Activated B cell treated with CpG ODN at 0.5 μM for 24 hours (primary cell): ENCODE data around the gene TPT1. TPM values are rescaled to one million over a fixed set of nuclear protein-coding genes. Genes with fewer than 3 reads are reported as not detected.

Experiments
- ATAC-seq: fragments of 200-7000 bp; cut with Tn5 transposase; one replicate; pipeline ENCODE4 v1.10.0; 2021; ENCODE audit warnings: low read depth, mild to moderate bottlenecking, moderate library complexity
- CTCF ChIA-PET: fragments of 350-600 bp; sonication (Branson Sonifier 250); formaldehyde crosslinking; loops from one replicate; lab custom pipeline; 2021; ENCODE audit warnings: antibody characterized with exemption; lab: Charles Lee
- POLR2A ChIA-PET: fragments of 350-600 bp; sonication (Branson Sonifier 250); formaldehyde crosslinking; loops from one replicate; lab custom pipeline; 2021; ENCODE audit warnings: antibody characterized with exemption; lab: Charles Lee
- DNase-seq: peaks from one replicate; pipeline ENCODE4 v3.0.0; 2022
- H3K27ac Mint-ChIP-seq: one replicate; pipeline ENCODE4 v1.8.0; 2020; ENCODE audit warnings: mixed read lengths
- H3K27me3 Mint-ChIP-seq: one replicate; pipeline ENCODE4 v1.8.0; 2021; ENCODE audit warnings: mixed read lengths
- H3K36me3 Mint-ChIP-seq: one replicate; pipeline ENCODE4 v1.8.0; 2021; ENCODE audit warnings: low read depth, mixed read lengths
- H3K4me1 Mint-ChIP-seq: one replicate; pipeline ENCODE4 v1.8.0; 2021; ENCODE audit warnings: mixed read lengths
- H3K4me3 Mint-ChIP-seq: one replicate; pipeline ENCODE4 v1.8.0; 2020; ENCODE audit warnings: mild to moderate bottlenecking, mixed read lengths
- H3K9me3 Mint-ChIP-seq: one replicate; pipeline ENCODE4 v1.8.0; 2020; ENCODE audit warnings: mixed read lengths
- intact Hi-C: fragments of 100-400 bp; cut with micrococcal nuclease; formaldehyde crosslinking; loops from one replicate; pipeline ENCODE4 v1.15.1; 2024
- total RNA-seq: library from RNA; stranded (reverse); gene quantifications from 2 replicates; pipeline ENCODE4 v1.2.3, GENCODE V29; 2022
- TF ChIP-seq, protein P1 (sequence below): fragments of 200-600 bp; IDR thresholded peaks from one replicate; pipeline ENCODE4 v1.8.0; 2022; ENCODE audit warnings: antibody characterized with exemption, mild to moderate bottlenecking

TPT1 gene
- total RNA-seq, 1 donor from 2014 or later: 3,880 TPM

DNA sequence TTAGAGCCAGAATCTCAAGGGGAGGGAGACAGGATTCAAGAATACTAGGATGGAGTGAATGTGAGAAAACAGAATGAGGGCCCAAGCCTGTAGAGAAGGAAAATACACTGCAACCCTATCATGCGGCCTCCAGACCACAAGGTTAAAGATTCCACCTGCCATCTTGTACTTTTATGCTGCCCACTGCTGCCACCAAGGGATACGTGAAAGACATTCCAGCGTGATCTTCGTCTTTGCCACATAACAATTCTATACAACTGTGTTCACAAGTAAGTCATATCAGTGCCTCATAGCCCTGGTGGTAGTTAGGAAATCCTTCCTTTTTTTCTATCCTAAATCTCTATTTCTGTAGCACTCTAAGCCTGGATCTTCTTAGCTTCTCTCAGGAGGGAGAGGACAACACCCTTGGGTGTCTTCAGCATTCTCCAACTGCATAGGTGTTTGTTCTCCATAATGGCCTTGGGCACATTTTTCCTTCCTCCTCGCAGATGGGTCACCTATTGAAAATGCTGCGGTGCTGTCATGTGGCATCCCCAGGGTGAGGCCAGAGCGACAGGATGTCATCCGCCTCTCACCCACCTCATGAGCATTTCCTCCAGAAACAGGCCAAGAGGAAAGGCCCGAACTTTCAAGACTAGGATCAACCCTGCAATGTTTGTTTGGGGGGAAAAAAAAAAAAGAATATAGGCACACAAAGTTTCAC is 13.6 kb downstream of the TPT1 start:
- Mint-ChIP-seq H3K4me3 (no peak overlapping the region), H3K27ac (no peak overlapping the region), H3K9me3 (no peaks in the 10 kb centered on the region), H3K36me3 (no peaks in the 10 kb centered on the region), H3K4me1 (peaks cover 37% of the 10 kb centered on the region), H3K27me3 (no peaks in the 10 kb centered on the region)
- ATAC-seq: no peak
- TF ChIP-seq, protein P1, sequence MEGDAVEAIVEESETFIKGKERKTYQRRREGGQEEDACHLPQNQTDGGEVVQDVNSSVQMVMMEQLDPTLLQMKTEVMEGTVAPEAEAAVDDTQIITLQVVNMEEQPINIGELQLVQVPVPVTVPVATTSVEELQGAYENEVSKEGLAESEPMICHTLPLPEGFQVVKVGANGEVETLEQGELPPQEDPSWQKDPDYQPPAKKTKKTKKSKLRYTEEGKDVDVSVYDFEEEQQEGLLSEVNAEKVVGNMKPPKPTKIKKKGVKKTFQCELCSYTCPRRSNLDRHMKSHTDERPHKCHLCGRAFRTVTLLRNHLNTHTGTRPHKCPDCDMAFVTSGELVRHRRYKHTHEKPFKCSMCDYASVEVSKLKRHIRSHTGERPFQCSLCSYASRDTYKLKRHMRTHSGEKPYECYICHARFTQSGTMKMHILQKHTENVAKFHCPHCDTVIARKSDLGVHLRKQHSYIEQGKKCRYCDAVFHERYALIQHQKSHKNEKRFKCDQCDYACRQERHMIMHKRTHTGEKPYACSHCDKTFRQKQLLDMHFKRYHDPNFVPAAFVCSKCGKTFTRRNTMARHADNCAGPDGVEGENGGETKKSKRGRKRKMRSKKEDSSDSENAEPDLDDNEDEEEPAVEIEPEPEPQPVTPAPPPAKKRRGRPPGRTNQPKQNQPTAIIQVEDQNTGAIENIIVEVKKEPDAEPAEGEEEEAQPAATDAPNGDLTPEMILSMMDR: no peak
- intact Hi-C loops: no loop called here
- POLR2A ChIA-PET: interaction anchor here (0.9 kb wide), 1 partner anchor 281 kb away, joined by 4 read pairs; no protein-coding TSS in a partner anchor
- CTCF ChIA-PET: no interaction called here
- no peak for DNase-seq

DNA sequence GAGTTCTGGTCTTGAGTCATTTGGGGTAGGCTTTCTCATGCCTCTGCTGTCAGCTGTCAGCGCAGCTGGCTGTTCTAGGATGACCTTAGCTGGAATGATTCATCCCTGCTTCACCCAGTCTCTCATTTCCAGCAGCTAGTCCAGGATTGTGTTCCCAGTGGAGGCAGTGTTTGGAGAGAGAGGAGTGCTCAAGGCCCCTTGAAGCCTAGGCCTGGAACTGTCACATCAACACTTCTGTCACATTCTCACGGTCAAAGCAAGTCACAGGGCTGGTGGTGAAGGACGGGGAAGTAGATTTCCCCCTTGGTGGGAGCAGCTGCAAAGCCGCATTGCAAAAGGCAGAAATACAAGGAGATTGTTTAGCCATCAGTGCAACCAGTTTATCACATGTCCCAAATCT is 15.2 kb downstream of the TPT1 start:
- Mint-ChIP-seq H3K9me3 (no peaks in the 10 kb centered on the region), H3K27me3 (no peaks in the 10 kb centered on the region), H3K36me3 (no peaks in the 10 kb centered on the region), H3K27ac (peak overlapping the region; percentile 30), H3K4me3 (no peak overlapping the region), H3K4me1 (peaks cover 24% of the 10 kb centered on the region)
- ChIA-PET CTCF (interaction anchor here (1.4 kb wide), 1 partner anchor 278 kb away, joined by 6 read pairs; no protein-coding TSS in a partner anchor), POLR2A (no interaction called here)
- intact Hi-C loops: no loop called here
- DNase-seq: no peak
- no peak for ATAC-seq
- TF ChIP-seq, protein P1: no peak

DNA sequence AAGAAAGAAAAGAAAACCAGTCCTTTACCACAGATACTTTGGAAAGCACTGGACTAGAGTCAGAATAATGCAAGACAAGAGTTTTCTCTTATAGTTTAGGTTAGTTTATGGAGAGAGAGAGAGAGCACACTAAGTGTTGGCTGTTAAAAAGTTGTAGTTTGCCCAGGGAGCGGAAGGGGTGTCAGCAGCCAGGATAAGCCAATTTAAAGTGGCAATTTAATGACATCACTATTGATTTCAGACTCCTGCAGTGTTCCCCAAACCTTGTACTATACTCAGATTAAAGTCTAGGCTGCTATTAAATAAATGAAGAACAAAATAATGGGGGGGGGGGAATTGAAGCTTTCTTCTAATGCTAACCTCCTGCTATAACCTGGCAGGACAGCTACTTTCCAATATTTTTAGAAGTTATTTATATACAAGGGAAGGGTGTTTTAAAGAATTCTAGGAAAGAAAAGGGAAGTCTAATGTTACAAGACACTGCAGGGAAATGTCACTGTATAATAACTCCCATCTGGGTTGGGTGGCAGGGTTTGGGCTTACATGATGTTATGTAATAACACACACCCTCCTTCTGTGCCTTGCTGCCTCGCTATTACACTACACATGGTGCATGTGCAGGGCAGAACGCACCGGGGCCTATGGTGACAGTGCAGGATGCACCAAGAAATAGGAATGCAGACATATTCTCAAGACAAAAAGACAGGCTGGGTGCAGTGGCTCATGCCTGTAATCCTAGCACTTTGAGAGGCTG is 19.9 kb downstream of the TPT1 start:
- TF ChIP-seq, protein P1: no peak
- ChIA-PET POLR2A (no interaction called here), CTCF (no interaction called here)
- Mint-ChIP-seq H3K4me3 (no peak overlapping the region), H3K9me3 (no peaks in the 10 kb centered on the region), H3K36me3 (no peaks in the 10 kb centered on the region), H3K27me3 (no peaks in the 10 kb centered on the region), H3K4me1 (peaks cover 2% of the 10 kb centered on the region), H3K27ac (no peak overlapping the region)
- ATAC-seq (no peak), DNase-seq (no peak)
- intact Hi-C loops: no loop called here

DNA sequence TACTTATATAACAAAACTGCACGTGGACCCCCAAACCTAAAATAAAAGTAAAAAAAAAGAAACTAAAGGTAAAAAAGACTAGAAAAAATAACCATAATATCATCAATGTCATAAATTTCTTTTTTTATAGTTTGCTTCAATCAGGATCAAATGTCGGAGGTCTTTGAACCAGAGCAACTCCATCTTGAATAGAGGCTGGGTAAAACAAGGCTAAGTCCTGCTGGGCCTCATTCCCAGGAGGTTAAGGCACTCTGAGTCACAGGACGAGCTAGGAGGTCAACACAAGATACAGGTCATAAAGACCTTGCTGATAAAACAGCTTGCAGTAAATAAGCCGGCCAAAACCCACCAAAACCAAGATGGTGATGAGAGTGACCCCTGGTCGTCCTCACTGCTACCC is 24.0 kb downstream of the TPT1 start:
- TF ChIP-seq, protein P1: no peak
- Mint-ChIP-seq H3K4me1 (peaks cover 2% of the 10 kb centered on the region), H3K27ac (no peak overlapping the region), H3K9me3 (no peaks in the 10 kb centered on the region), H3K36me3 (no peaks in the 10 kb centered on the region), H3K27me3 (no peaks in the 10 kb centered on the region), H3K4me3 (no peak overlapping the region)
- ATAC-seq (no peak), DNase-seq (no peak)
- CTCF ChIA-PET: no interaction called here
- POLR2A ChIA-PET: no interaction called here
- intact Hi-C loops: no loop called here

DNA sequence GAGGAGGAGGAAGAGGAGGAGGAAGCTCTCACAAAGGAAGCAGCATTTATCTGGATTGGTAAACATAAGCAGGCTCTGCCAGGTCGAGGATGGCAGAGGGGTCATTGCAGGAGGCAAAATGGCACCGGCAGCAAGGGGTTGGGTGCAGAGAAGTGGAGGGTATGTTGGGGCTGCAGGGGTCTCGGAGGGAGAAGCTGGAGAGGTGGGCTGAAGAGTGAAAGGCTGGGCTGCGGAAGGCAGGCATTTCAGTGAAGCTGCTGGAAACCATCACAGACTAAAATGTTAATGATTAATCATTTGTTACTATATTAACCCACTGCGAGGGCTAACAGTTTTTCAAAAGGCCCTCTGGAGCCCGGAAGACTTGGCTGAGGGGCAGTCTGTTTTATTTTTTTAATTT is 24.6 kb downstream of the TPT1 start:
- Mint-ChIP-seq H3K4me3 (no peak overlapping the region), H3K9me3 (no peaks in the 10 kb centered on the region), H3K27ac (no peak overlapping the region), H3K36me3 (no peaks in the 10 kb centered on the region), H3K4me1 (peaks cover 6% of the 10 kb centered on the region), H3K27me3 (peaks cover under 1% of the 10 kb centered on the region)
- CTCF ChIA-PET: no interaction called here
- ATAC-seq: no peak
- DNase-seq: no peak
- TF ChIP-seq, protein P1: no peak
- POLR2A ChIA-PET: no interaction called here
- intact Hi-C loops: no loop called here
